PC-3 (cell line): ENCODE data around the gene CRTC1. TPM values are rescaled to one million over a fixed set of nuclear protein-coding genes. Genes with fewer than 3 reads are reported as not detected.

ENCODE experiments used
- ATAC-seq: fragments of 200-7000 bp; cut with Tn5 transposase; 2 replicates; pipeline ENCODE4 v1.9.1; 2020; ENCODE audit warnings: mild to moderate bottlenecking, moderate library complexity
- BruUV-seq: library from RNA; stranded (reverse); fragments of 400-500 nt; replicated peaks from 2 replicates; lab custom pipeline; 2021; lab: Mats Ljungman, UMichigan
- CTCF ChIA-PET: fragments of 300-600 bp; sonication (Branson Sonifier 250); formaldehyde crosslinking; loops from one replicate; lab custom pipeline; 2022; ENCODE audit warnings: antibody characterized with exemption; lab: Charles Lee
- POLR2A ChIA-PET: fragments of 300-600 bp; sonication (Branson Sonifier 250); formaldehyde crosslinking; loops from one replicate; lab custom pipeline; 2022; ENCODE audit warnings: antibody characterized with exemption; ENCODE audit not compliant: unreplicated experiment; lab: Charles Lee
- DNase-seq: peaks from one replicate; pipeline ENCODE4 v3.0.0-alpha.2; 2015
- H2AFZ ChIP-seq: fragments of 300-600 bp; sonication (generic); 2 replicates; pipeline ENCODE4 v1.6.0; 2016; ENCODE audit warnings: antibody characterized with exemption, low read length
- H3F3A ChIP-seq: fragments of 300-600 bp; sonication (generic); one replicate; pipeline ENCODE4 v1.6.0; 2017; ENCODE audit warnings: antibody characterized with exemption, low read length, control low read depth, mild to moderate bottlenecking; ENCODE audit not compliant: unreplicated experiment
- H3K27ac ChIP-seq: fragments of 300-600 bp; sonication (generic); 2 replicates; pipeline ENCODE4 v1.5.1; 2016; ENCODE audit warnings: mild to moderate bottlenecking, low read length
- H3K27me3 ChIP-seq: fragments of 300-600 bp; sonication (generic); 2 replicates; pipeline ENCODE4 v1.6.1; 2016; ENCODE audit warnings: low read length, mixed read lengths
- H3K36me3 ChIP-seq: fragments of 300-600 bp; sonication (generic); 2 replicates; pipeline ENCODE4 v1.6.1; 2016; ENCODE audit warnings: low read depth, mixed run types, low read length, mixed read lengths
- H3K4me1 ChIP-seq: fragments of 300-600 bp; sonication (generic); 2 replicates; pipeline ENCODE4 v1.5.1; 2016; ENCODE audit warnings: low read length; ENCODE audit not compliant: insufficient read depth
- H3K4me2 ChIP-seq: fragments of 300-600 bp; sonication (generic); 2 replicates; pipeline ENCODE4 v1.6.0; 2016; ENCODE audit warnings: low read length
- H3K4me3 ChIP-seq: fragments of 300-600 bp; sonication (generic); 2 replicates; pipeline ENCODE4 v1.5.1; 2016; ENCODE audit warnings: mild to moderate bottlenecking, low read length, mixed read lengths
- H3K79me2 ChIP-seq: fragments of 300-600 bp; sonication (generic); 2 replicates; pipeline ENCODE4 v1.6.1; 2017; ENCODE audit warnings: low read length, mixed read lengths
- H3K9ac ChIP-seq: fragments of 300-600 bp; sonication (generic); 2 replicates; pipeline ENCODE4 v1.6.0; 2016; ENCODE audit warnings: mild to moderate bottlenecking, low read length
- H3K9me2 ChIP-seq: fragments of 300-600 bp; sonication (generic); replicated peaks from 2 replicates; pipeline ENCODE4 v1.6.1; 2016; ENCODE audit warnings: mixed run types, low read length, mixed read lengths
- H3K9me3 ChIP-seq: fragments of 300-600 bp; sonication (generic); 2 replicates; pipeline ENCODE4 v1.6.1; 2016; ENCODE audit warnings: low read length, mixed read lengths
- H4K20me1 ChIP-seq: fragments of 300-600 bp; sonication (generic); 2 replicates; pipeline ENCODE4 v1.6.1; 2016; ENCODE audit warnings: low read length, mixed read lengths
- CTCF ChIP-seq: fragments of 300-600 bp; sonication (generic); conservative IDR thresholded peaks from 2 replicates; pipeline ENCODE4 v1.5.1; 2017; ENCODE audit warnings: antibody characterized with exemption, low read depth, mild to moderate bottlenecking, low read length
- EZH2 ChIP-seq: fragments of 300-600 bp; sonication (generic); IDR thresholded peaks from one replicate; pipeline ENCODE4 v1.6.1; 2017; ENCODE audit warnings: antibody characterized with exemption, mild to moderate bottlenecking, low read length; ENCODE audit not compliant: unreplicated experiment
- EZH2phosphoT487 ChIP-seq: fragments of 300-600 bp; sonication (generic); IDR thresholded peaks from 2 replicates; pipeline ENCODE4 v1.6.1; 2018; ENCODE audit warnings: mild to moderate bottlenecking, antibody characterized with exemption, low read length, borderline replicate concordance
- intact Hi-C: fragments of 100-400 bp; cut with micrococcal nuclease; formaldehyde crosslinking; loops from 2 replicates; pipeline ENCODE4 v1.9.0; 2023
- total RNA-seq: library from RNA; depleted of rRNA; stranded (reverse); fragments of >200 nt; gene quantifications from 2 replicates; pipeline ENCODE4 v1.2.3, GENCODE V29; 2014

The CRTC1 gene
- total RNA-seq, 1 experiment from 2014 or later, result 6.7 TPM

GRCh38 chr19:18762125-18763023 is 78.9 kb downstream of the CRTC1 start:
- Histone ChIP-seq H3K4me2 (peak overlapping the region; percentile 73), H4K20me1 (no peaks in the 10 kb centered on the region), H2AFZ (peak overlapping the region; percentile 52; the same call in 1 of the 2 replicates), H3K9me2 (no peaks in the 10 kb centered on the region), H3K9me3 (no peaks in the 10 kb centered on the region), H3K36me3 (no peaks in the 10 kb centered on the region), H3K79me2 (no peaks in the 10 kb centered on the region), H3K27me3 (no peaks in the 10 kb centered on the region), H3K9ac (no peak overlapping the region), H3F3A (peaks cover 4% of the 10 kb centered on the region), H3K27ac (0 out of 2 replicates have a peak overlapping the region, but pooled peaks have one; percentile 15), H3K4me1 (peaks cover 40% of the 10 kb centered on the region), H3K4me3 (peak overlapping the region; percentile 41; the same call in 1 of the 2 replicates)
- peak; percentile 95 for DNase-seq
- ChIA-PET POLR2A (no interaction called here), CTCF (interaction anchor here (0.6 to 1.0 kb wide), 2 partner anchors 166 to 168 kb away, joined by 3 read pairs; no protein-coding TSS in a partner anchor)
- intact Hi-C loops, result no loop called here
- no peak for TF ChIP-seq EZH2phosphoT487
- ATAC-seq, result peak; percentile 62
- no TSS peak for BruUV-seq

- no peaks in the 10 kb centered on the region for H3K79me2 ChIP-seq
- H2AFZ ChIP-seq, result no peak overlapping the region
- H4K20me1 ChIP-seq, result no peaks in the 10 kb centered on the region
- POLR2A ChIA-PET, result no interaction called here
- intact Hi-C loops, result no loop called here
- peak overlapping the region; percentile 68 for H3K4me2 ChIP-seq
- no peak overlapping the region for H3K4me3 ChIP-seq
- ATAC-seq, result peak; percentile 64
- no peaks in the 10 kb centered on the region for H3K9me2 ChIP-seq
- no peak overlapping the region for H3K9ac ChIP-seq
- CTCF ChIA-PET, result no interaction called here
- no peaks in the 10 kb centered on the region for H3K27me3 ChIP-seq
- DNase-seq, result peak; percentile 82
- no TSS peak for BruUV-seq
- no peaks in the 10 kb centered on the region for H3K9me3 ChIP-seq
- peaks cover 4% of the 10 kb centered on the region for H3F3A ChIP-seq
- H3K36me3 ChIP-seq, result no peaks in the 10 kb centered on the region
- H3K4me1 ChIP-seq, result peaks cover 40% of the 10 kb centered on the region
- peak overlapping the region; percentile 53 for H3K27ac ChIP-seq
- TF ChIP-seq CTCF, result no peak
- no peak for TF ChIP-seq EZH2phosphoT487
- TF ChIP-seq EZH2, result no peak
These were observed 80.5 kb downstream of the CRTC1 start for GRCh38 chr19:18763674-18764590.

GRCh38 chr19:18764591-18765051 is 81.1 kb downstream of the CRTC1 start:
- DNase-seq, result peak; percentile 73
- no peak overlapping the region for H3K4me3 ChIP-seq
- no peaks in the 10 kb centered on the region for H4K20me1 ChIP-seq
- H3K79me2 ChIP-seq, result no peaks in the 10 kb centered on the region
- no peaks in the 10 kb centered on the region for H3K9me2 ChIP-seq
- TF ChIP-seq EZH2phosphoT487, result no peak
- peaks cover 4% of the 10 kb centered on the region for H3F3A ChIP-seq
- POLR2A ChIA-PET, result interaction anchor here (0.6 kb wide), 1 partner anchor 130 kb away, joined by 5 read pairs; no protein-coding TSS in a partner anchor
- peaks cover 40% of the 10 kb centered on the region for H3K4me1 ChIP-seq
- H2AFZ ChIP-seq, result no peak overlapping the region
- H3K27me3 ChIP-seq, result no peaks in the 10 kb centered on the region
- peak overlapping the region; percentile 68 for H3K4me2 ChIP-seq
- intact Hi-C loops, result no loop called here
- peak overlapping the region; percentile 53 for H3K27ac ChIP-seq
- no TSS peak for BruUV-seq
- H3K9me3 ChIP-seq, result no peaks in the 10 kb centered on the region
- CTCF ChIA-PET, result no interaction called here
- ATAC-seq, result peak; percentile 19; the same call in 1 of the 2 replicates
- H3K36me3 ChIP-seq, result no peaks in the 10 kb centered on the region
- H3K9ac ChIP-seq, result no peak overlapping the region
